ENCODE data around the gene SLC39A3.

- no peak for TF ChIP-seq CTCF (IDR thresholded peaks at IDR 0.05; ENCODE audit: low read length)
- no peak for TF ChIP-seq EZH2 (IDR thresholded peaks at IDR 0.05; ENCODE audit: borderline replicate concordance, low read length)
These were observed 36.0 kb upstream of the SLC39A3 start for GRCh38 chr19:2775556-2776430.

Measured in OCI-LY1 (cell line).